ENCODE data around the gene DNAAF5.
A peak's percentile ranks its signal among the peaks of the same experiment; 100 is the strongest.

Gene DNAAF5

DNA sequence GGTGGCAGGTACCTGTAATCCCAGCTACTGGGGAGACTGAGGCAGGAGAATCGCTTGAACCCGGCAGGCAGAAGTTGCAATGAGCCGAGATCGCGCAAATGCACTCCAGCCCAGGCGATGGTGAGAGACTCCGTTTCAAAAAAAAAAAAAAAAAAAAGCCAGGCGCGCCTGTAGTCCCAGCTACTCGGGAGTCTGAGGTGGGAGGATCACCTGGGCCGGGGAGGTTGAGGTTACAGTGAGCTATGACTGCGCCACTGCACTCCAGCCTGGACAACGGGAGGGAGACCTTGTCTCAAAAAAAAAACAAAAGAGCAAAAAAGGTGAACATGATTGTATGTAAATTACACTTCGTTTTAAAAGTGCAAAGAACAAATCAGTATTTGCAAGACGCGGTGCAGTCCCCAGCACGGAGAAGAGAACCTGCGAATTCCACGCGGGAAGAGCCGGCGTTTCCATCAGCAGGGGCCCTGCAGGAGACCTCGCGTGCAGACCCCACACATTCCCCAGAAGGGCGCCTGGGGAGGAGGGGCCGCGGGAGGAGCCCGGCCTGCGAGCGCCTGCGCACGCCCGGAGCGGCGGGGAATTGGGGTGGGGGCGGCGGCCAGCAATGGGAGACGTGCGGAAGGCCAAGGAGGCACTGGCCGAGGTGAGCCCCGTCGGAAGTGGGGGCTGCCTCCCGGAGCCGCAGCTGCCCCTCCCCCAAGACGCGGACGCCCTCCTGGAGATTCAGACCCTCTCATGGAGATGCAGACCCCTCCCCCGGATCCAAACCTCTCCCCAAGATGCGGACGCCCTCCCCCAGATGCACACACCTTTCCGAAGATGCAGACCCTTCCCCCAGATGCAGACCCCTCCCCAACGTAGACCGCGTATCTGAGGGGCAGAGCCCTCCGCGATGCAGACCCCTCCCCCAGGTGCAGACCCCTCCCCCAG, 89.1 kb downstream of the DNAAF5 start:
- no peak overlapping the region for H3K9ac ChIP-seq (ENCODE audit: low read depth, low read length, poor library complexity, severe bottlenecking)
- H2AFZ ChIP-seq (ENCODE audit: low read length), result peak overlapping the region; percentile 53; the same call in 1 of the 2 replicates
- peaks cover 38% of the 10 kb centered on the region for H3K79me2 ChIP-seq (ENCODE audit: insufficient read depth, low read length)
- TF ChIP-seq EZH2phosphoT487 (IDR thresholded peaks at IDR 0.05; ENCODE audit: borderline replicate concordance), result no peak
- TF ChIP-seq, protein P1, sequence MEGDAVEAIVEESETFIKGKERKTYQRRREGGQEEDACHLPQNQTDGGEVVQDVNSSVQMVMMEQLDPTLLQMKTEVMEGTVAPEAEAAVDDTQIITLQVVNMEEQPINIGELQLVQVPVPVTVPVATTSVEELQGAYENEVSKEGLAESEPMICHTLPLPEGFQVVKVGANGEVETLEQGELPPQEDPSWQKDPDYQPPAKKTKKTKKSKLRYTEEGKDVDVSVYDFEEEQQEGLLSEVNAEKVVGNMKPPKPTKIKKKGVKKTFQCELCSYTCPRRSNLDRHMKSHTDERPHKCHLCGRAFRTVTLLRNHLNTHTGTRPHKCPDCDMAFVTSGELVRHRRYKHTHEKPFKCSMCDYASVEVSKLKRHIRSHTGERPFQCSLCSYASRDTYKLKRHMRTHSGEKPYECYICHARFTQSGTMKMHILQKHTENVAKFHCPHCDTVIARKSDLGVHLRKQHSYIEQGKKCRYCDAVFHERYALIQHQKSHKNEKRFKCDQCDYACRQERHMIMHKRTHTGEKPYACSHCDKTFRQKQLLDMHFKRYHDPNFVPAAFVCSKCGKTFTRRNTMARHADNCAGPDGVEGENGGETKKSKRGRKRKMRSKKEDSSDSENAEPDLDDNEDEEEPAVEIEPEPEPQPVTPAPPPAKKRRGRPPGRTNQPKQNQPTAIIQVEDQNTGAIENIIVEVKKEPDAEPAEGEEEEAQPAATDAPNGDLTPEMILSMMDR (conservative IDR thresholded peaks at IDR 0.05; ENCODE audit: low read length), result no peak
- H3F3A ChIP-seq (ENCODE audit: low read depth), result no peaks in the 10 kb centered on the region
- no peaks in the 10 kb centered on the region for H3K27me3 ChIP-seq (ENCODE audit: insufficient read depth, low read length, poor library complexity, severe bottlenecking)
- peaks cover 20% of the 10 kb centered on the region for H4K20me1 ChIP-seq (ENCODE audit: insufficient read depth, low read length, poor library complexity, severe bottlenecking)
- no peaks in the 10 kb centered on the region for H3K36me3 ChIP-seq (ENCODE audit: insufficient read depth, low read length)
- no peaks in the 10 kb centered on the region for H3K9me3 ChIP-seq (ENCODE audit: insufficient read depth, low read depth, low read length)
- H3K4me1 ChIP-seq (ENCODE audit: insufficient read depth, low read length, poor library complexity, severe bottlenecking), result peaks cover 32% of the 10 kb centered on the region
- H3K4me3 ChIP-seq (ENCODE audit: low read length, poor library complexity, severe bottlenecking), result peak overlapping the region; percentile 72
- peak overlapping the region; percentile 84 for H3K4me2 ChIP-seq (ENCODE audit: low read depth, low read length, poor library complexity, severe bottlenecking)
- H3K9me2 ChIP-seq (replicated peaks; ENCODE audit: low read depth, low read length), result no peaks in the 10 kb centered on the region

DNA sequence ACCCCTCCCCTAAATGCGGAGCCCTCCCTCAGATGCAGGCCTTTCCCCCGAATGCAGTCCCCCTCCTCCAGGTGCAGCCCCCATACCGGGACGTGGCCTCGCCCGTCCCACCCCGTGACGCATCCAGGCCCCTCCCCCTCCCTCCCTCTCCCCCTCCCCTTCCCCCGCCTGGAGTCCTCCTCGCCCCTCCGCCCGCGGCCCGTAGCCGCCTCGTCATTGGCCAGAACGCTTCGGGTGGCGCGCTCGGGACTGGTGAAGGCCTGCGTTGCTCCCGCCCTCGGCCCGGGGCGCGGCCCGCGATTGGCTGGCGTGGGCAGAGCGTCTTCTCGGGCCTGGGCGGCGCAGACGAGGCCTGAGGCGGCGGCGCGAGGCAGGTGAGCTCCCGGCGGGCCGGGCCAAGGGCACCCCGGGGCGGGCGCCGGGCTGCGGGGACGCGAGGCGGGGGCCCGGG, 89.8 kb downstream of the DNAAF5 start:
- peaks cover 25% of the 10 kb centered on the region for H4K20me1 ChIP-seq (ENCODE audit: insufficient read depth, low read length, poor library complexity, severe bottlenecking)
- H3K36me3 ChIP-seq (ENCODE audit: insufficient read depth, low read length), result no peaks in the 10 kb centered on the region
- no peaks in the 10 kb centered on the region for H3K9me3 ChIP-seq (ENCODE audit: insufficient read depth, low read depth, low read length)
- no peak for TF ChIP-seq EZH2phosphoT487 (IDR thresholded peaks at IDR 0.05; ENCODE audit: borderline replicate concordance)
- TF ChIP-seq, protein P1 (conservative IDR thresholded peaks at IDR 0.05; ENCODE audit: low read length), result no peak
- no peak overlapping the region for H2AFZ ChIP-seq (ENCODE audit: low read length)
- H3K79me2 ChIP-seq (ENCODE audit: insufficient read depth, low read length), result peaks cover 43% of the 10 kb centered on the region
- H3K4me1 ChIP-seq (ENCODE audit: insufficient read depth, low read length, poor library complexity, severe bottlenecking), result peaks cover 35% of the 10 kb centered on the region
- no peaks in the 10 kb centered on the region for H3K27me3 ChIP-seq (ENCODE audit: insufficient read depth, low read length, poor library complexity, severe bottlenecking)
- no peaks in the 10 kb centered on the region for H3F3A ChIP-seq (ENCODE audit: low read depth)
- peak overlapping the region; percentile 84 for H3K4me2 ChIP-seq (ENCODE audit: low read depth, low read length, poor library complexity, severe bottlenecking)
- H3K9ac ChIP-seq (ENCODE audit: low read depth, low read length, poor library complexity, severe bottlenecking), result no peak overlapping the region
- no peaks in the 10 kb centered on the region for H3K9me2 ChIP-seq (replicated peaks; ENCODE audit: low read depth, low read length)
- peak overlapping the region; percentile 72 for H3K4me3 ChIP-seq (ENCODE audit: low read length, poor library complexity, severe bottlenecking)

DNA sequence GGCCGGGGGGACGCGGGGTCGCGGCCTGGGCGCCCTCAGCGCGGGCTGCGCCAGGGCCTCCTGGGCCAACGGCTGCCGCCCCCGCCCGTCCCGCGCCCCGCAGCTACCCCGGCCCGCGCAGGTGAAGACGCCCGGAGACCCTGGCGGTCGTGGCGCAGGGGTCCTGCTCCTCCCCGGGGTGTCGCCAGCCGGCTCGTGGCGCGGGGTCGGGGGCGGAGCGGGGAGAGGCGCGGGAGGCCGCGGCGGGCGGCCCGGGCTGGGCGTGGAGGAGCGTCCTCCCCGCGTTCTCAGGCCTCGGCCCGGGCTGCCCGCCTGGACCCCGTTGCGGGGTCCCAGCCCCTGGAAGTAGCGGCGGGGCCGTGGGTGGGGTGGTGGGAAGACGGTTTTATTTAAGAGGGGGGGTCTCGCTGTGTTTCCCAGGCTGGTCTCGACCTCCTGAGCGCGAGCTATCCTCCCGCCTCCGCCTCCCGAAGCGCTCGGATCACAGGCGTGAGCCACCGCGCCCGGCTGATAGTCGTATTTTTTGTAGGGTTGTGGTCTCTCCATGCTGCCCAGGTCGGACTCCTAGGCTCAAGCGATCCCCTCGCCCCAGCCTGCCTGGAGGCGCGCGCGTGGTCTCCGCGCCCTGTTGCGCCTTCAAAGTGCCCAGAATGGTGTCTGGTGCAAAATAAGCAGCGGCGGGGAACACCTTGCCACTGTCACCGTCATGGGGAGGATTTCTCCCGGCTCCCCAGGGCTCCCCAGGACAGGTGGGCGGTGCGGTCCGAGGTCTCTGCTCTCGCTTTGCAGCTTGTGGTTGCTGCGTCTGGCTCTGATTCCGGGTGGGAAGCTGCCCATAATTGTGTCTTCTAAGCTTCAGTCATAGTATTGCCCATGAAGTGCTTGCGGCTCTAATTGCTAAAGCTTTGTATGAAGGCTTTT, 90.5 kb downstream of the DNAAF5 start:
- H3K9me3 ChIP-seq (ENCODE audit: insufficient read depth, low read depth, low read length), result no peaks in the 10 kb centered on the region
- H3F3A ChIP-seq (ENCODE audit: low read depth), result no peaks in the 10 kb centered on the region
- peak overlapping the region; percentile 76 for H3K9ac ChIP-seq (ENCODE audit: low read depth, low read length, poor library complexity, severe bottlenecking)
- H3K9me2 ChIP-seq (replicated peaks; ENCODE audit: low read depth, low read length), result no peaks in the 10 kb centered on the region
- peak overlapping the region; percentile 91 for H3K4me2 ChIP-seq (ENCODE audit: low read depth, low read length, poor library complexity, severe bottlenecking)
- peak overlapping the region; percentile 22; the same call in 1 of the 2 replicates for H2AFZ ChIP-seq (ENCODE audit: low read length)
- peaks cover 42% of the 10 kb centered on the region for H3K4me1 ChIP-seq (ENCODE audit: insufficient read depth, low read length, poor library complexity, severe bottlenecking)
- no peaks in the 10 kb centered on the region for H3K27me3 ChIP-seq (ENCODE audit: insufficient read depth, low read length, poor library complexity, severe bottlenecking)
- peak overlapping the region; percentile 84 for H3K4me3 ChIP-seq (ENCODE audit: low read length, poor library complexity, severe bottlenecking)
- peaks cover 50% of the 10 kb centered on the region for H3K79me2 ChIP-seq (ENCODE audit: insufficient read depth, low read length)
- TF ChIP-seq, protein P1 (conservative IDR thresholded peaks at IDR 0.05; ENCODE audit: low read length), result no peak
- no peak for TF ChIP-seq EZH2phosphoT487 (IDR thresholded peaks at IDR 0.05; ENCODE audit: borderline replicate concordance)
- H3K36me3 ChIP-seq (ENCODE audit: insufficient read depth, low read length), result no peaks in the 10 kb centered on the region
- peaks cover 31% of the 10 kb centered on the region for H4K20me1 ChIP-seq (ENCODE audit: insufficient read depth, low read length, poor library complexity, severe bottlenecking)
